Glutamatergic neuron (in vitro differentiated cells): ENCODE data around the gene UBXN1. TPM values are rescaled to one million over a fixed set of nuclear protein-coding genes. Genes with fewer than 3 reads are reported as not detected.

ENCODE experiments used
- DNase-seq: peaks from one replicate; pipeline ENCODE4 v3.0.0; 2022
- H3K27ac Mint-ChIP-seq: one replicate; pipeline ENCODE4 v1.8.0; 2020; ENCODE audit warnings: mild to moderate bottlenecking, mixed read lengths, inconsistent platforms; ENCODE audit not compliant: unreplicated experiment
- H3K27me3 Mint-ChIP-seq: one replicate; pipeline ENCODE4 v1.8.0; 2020; ENCODE audit warnings: mild to moderate bottlenecking, moderate library complexity, mixed read lengths, inconsistent platforms; ENCODE audit not compliant: unreplicated experiment
- H3K36me3 Mint-ChIP-seq: one replicate; pipeline ENCODE4 v1.8.0; 2020; ENCODE audit warnings: mild to moderate bottlenecking, mixed read lengths, inconsistent platforms; ENCODE audit not compliant: unreplicated experiment
- H3K4me1 Mint-ChIP-seq: one replicate; pipeline ENCODE4 v1.8.0; 2020; ENCODE audit warnings: mild to moderate bottlenecking, low read depth, mixed read lengths, inconsistent platforms; ENCODE audit not compliant: unreplicated experiment
- H3K4me3 Mint-ChIP-seq: one replicate; pipeline ENCODE4 v1.8.0; 2020; ENCODE audit warnings: mild to moderate bottlenecking, mixed read lengths, inconsistent platforms; ENCODE audit not compliant: unreplicated experiment
- H3K9me3 Mint-ChIP-seq: one replicate; pipeline ENCODE4 v1.8.0; 2020; ENCODE audit warnings: mild to moderate bottlenecking, moderate library complexity, mixed read lengths, inconsistent platforms; ENCODE audit not compliant: unreplicated experiment
- total RNA-seq: library from RNA; stranded (reverse); fragmentation: NEBNext Ultra II Directional; extraction: Animal tissue kit (Norgen Biotek cat#: 25700); gene quantifications from one replicate; pipeline ENCODE4 v1.2.1, GENCODE V29; 2021; ENCODE audit not compliant: unreplicated experiment
- TF ChIP-seq, protein P1 (sequence below): fragments of 200-600 bp; sonication (generic); IDR thresholded peaks from one replicate; pipeline ENCODE4 v1.5.0; 2021; ENCODE audit not compliant: partially characterized antibody, unreplicated experiment

The UBXN1 gene
- total RNA-seq, 1 donor from 2014 or later = 146 TPM

DNA sequence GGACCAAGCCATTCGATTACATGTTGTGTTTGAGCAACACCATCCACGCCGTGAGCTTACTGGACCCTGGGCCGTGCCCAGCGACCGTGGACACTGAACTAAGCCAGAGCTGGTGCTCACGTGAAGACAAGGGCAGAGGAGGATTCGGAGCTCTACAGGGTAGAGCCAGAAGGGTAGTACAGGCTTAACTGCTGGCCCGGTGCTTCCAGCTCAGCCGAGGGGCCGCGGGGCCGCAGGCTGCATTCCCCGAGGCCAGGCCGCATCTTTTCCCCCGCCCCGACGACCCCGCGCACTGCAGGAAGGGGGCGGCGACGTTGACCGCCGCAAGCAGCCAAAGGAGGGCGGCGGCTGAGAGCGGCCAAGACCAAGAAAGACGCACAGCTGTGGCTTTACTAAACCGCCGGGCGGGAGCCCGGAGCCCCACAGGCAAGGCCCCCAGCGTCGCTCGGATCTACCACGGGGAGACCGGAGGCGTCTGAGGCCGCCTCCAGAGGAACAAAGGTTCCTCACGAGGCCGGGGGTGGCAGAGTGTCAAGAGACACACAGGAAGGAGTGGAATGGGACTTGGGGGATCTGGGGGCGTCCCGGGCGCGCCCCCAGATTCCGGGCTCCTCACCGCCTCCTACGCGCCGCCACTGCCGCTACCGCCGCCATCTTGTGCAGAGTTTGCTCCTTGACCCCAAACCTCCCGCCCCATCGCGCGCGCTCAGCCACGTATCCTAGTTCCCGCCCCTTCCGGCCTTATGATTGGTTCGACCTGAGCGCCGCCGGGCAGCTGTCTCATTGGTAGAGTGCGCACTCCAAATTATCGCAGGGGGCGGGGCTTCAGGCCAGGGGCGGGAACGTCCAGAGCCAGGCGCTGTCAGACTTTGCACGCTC, 32.7 kb downstream of the UBXN1 start, which contains the start of gene GANAB:
Gene GANAB, minus strand, starts transcription at position 668 of the 879 bp plus-strand sequence. Its CDS starts 14 bp downstream, at position 654.
- Mint-ChIP-seq H3K27me3 (peaks cover 8% of the 10 kb centered on the region), H3K36me3 (no peaks in the 10 kb centered on the region), H3K4me1 (peaks cover 10% of the 10 kb centered on the region), H3K27ac (peak within 1 kb of the TSS; percentile 95), H3K9me3 (peaks cover 7% of the 10 kb centered on the region), H3K4me3 (peak within 1 kb of the TSS; percentile 99)
- TF ChIP-seq, protein P1, sequence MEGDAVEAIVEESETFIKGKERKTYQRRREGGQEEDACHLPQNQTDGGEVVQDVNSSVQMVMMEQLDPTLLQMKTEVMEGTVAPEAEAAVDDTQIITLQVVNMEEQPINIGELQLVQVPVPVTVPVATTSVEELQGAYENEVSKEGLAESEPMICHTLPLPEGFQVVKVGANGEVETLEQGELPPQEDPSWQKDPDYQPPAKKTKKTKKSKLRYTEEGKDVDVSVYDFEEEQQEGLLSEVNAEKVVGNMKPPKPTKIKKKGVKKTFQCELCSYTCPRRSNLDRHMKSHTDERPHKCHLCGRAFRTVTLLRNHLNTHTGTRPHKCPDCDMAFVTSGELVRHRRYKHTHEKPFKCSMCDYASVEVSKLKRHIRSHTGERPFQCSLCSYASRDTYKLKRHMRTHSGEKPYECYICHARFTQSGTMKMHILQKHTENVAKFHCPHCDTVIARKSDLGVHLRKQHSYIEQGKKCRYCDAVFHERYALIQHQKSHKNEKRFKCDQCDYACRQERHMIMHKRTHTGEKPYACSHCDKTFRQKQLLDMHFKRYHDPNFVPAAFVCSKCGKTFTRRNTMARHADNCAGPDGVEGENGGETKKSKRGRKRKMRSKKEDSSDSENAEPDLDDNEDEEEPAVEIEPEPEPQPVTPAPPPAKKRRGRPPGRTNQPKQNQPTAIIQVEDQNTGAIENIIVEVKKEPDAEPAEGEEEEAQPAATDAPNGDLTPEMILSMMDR = peak; percentile 18
- peak; percentile 99 for DNase-seq

DNA sequence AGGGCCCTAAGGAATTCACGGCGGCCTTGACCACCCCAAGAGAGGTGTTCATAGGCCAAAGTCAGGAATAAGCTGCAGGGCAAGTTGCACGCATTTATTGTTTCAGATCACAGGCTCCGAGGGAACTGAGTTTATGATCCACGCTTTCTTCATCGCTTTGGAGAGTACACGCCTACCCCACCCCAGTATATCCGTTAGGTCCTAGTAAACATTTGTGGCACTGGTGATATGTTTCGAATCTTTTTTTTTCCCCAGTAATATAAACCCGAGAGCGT, 33.3 kb downstream of the UBXN1 start:
- H3K36me3 Mint-ChIP-seq = no peaks in the 10 kb centered on the region
- H3K4me1 Mint-ChIP-seq = peaks cover 10% of the 10 kb centered on the region
- TF ChIP-seq, protein P1 = no peak
- no peak for DNase-seq
- peak overlapping the region; percentile 95 for H3K27ac Mint-ChIP-seq
- H3K4me3 Mint-ChIP-seq = peak overlapping the region; percentile 99
- H3K27me3 Mint-ChIP-seq = peaks cover 8% of the 10 kb centered on the region
- peaks cover 7% of the 10 kb centered on the region for H3K9me3 Mint-ChIP-seq

DNA sequence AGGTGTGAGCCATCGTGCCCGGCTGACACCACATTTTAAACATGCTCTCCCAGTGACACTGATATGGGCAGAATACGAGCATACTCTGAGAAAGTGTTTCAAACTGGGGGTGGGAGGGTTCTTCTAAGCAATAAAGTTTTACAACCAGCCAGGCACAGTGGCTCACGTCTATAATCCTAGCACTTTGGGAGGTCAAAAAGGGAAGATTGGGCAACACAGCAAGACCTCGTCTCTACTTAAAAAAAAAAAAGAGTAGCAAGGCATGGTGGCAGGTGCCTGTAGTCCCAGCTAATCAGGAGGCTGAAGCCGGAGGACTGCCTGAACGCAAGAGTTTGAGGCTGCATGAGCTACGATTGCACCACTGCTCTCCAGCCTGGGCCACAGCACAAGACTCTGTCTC, 34.7 kb downstream of the UBXN1 start:
- Mint-ChIP-seq H3K27ac (no peak overlapping the region), H3K27me3 (peaks cover 8% of the 10 kb centered on the region), H3K4me3 (peak overlapping the region; percentile 15), H3K36me3 (peaks cover 3% of the 10 kb centered on the region), H3K4me1 (peaks cover 10% of the 10 kb centered on the region), H3K9me3 (peaks cover 7% of the 10 kb centered on the region)
- TF ChIP-seq, protein P1 = no peak
- DNase-seq = no peak

DNA sequence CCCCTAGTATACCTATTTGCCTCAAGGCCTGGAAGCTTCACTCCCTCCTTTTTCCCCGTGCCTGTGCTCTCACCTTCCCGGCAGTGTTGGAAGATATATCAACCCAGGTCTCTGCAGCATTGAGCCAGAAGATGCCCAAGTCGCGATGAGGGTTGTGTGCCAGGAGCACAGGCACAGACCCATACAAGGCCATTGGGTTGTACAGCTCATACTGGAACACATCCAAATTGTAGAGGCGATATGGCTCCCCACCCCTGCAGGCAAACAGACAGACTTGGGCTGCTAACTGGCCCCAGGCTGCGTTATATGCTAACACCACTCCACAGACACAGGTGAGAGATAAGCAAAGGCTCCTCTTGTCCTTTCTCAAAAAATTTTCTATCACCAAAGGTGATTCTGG, 46.4 kb downstream of the UBXN1 start:
- Mint-ChIP-seq H3K4me3 (no peak overlapping the region), H3K36me3 (no peaks in the 10 kb centered on the region), H3K27me3 (peaks cover 2% of the 10 kb centered on the region), H3K4me1 (no peaks in the 10 kb centered on the region), H3K9me3 (peaks cover 2% of the 10 kb centered on the region), H3K27ac (no peak overlapping the region)
- no peak for DNase-seq
- TF ChIP-seq, protein P1 = no peak

DNA sequence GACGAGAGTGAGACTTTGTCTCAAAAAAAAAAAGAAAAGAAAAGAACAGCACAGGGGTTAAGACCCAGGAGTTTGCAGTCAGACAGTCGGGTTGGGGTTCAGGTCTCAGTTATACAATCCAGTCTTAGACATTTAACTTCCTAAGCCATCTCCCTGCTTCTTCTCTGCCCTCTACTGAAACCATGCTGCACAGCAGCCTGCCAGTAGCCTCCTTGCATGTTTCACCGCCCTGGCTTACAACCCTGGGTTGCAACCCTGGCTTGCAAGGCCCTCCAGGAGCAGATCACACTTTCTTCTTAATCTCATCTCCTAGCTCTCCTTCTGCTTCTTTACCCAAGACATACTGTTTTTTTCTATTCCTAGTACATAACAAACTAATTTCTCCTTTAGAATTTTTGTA, 51.2 kb downstream of the UBXN1 start:
- peaks cover under 1% of the 10 kb centered on the region for H3K27me3 Mint-ChIP-seq
- no peak overlapping the region for H3K27ac Mint-ChIP-seq
- DNase-seq = no peak
- TF ChIP-seq, protein P1 = no peak
- H3K9me3 Mint-ChIP-seq = peaks cover 5% of the 10 kb centered on the region
- H3K4me3 Mint-ChIP-seq = no peak overlapping the region
- peaks cover 5% of the 10 kb centered on the region for H3K36me3 Mint-ChIP-seq
- no peaks in the 10 kb centered on the region for H3K4me1 Mint-ChIP-seq
